Suprapubic skin (tissue), 4 donors: ENCODE measurements around the gene PRICKLE3. TPM values are rescaled to one million over a fixed set of nuclear protein-coding genes. Genes with fewer than 3 reads are reported as not detected.
"Not testable (repeated sequence)": the region's sequence is repeated elsewhere in the genome, so short reads cannot be mapped to it uniquely, and the experiment has no call there.

Source experiments
- DNase-seq, 2 donors: peaks; one replicate each; pipeline ENCODE4 v3.0.0-alpha.2; 2019; ENCODE audit warnings: low spot score in 2 of 2
- H3K27ac ChIP-seq: fragments of 200-600 bp; sonication (generic); one replicate; pipeline ENCODE4 v1.5.1; 2019
- H3K27me3 ChIP-seq: fragments of 200-600 bp; sonication (generic); one replicate; pipeline ENCODE4 v1.5.1; 2019
- H3K36me3 ChIP-seq: fragments of 200-600 bp; sonication (generic); one replicate; pipeline ENCODE4 v1.5.1; 2019
- H3K4me1 ChIP-seq: fragments of 200-600 bp; sonication (generic); one replicate; pipeline ENCODE4 v1.5.1; 2019
- H3K4me3 ChIP-seq: fragments of 200-600 bp; sonication (generic); one replicate; pipeline ENCODE4 v1.5.1; 2019; ENCODE audit warnings: mild to moderate bottlenecking
- H3K9me3 ChIP-seq: fragments of 200-600 bp; sonication (generic); one replicate; pipeline ENCODE4 v1.5.1; 2019
- CTCF ChIP-seq, 2 donors: fragments of 200-600 bp in 1 of 2; fragments of 450-650 bp in 1 of 2; sonication (generic) in 1 of 2; IDR thresholded peaks; one replicate each; pipeline ENCODE4 v1.5.1; 2016 to 2019; ENCODE audit warnings: antibody characterized with exemption in 2 of 2, mild to moderate bottlenecking in 1 of 2, moderate library complexity in 1 of 2
- EP300 ChIP-seq: sonication (generic); formaldehyde crosslinking; IDR thresholded peaks from one replicate; pipeline ENCODE4 v1.6.1; 2017; ENCODE audit warnings: antibody characterized with exemption
- POLR2A ChIP-seq, 2 donors: fragments of 450-650 bp; IDR thresholded peaks; one replicate each; pipeline ENCODE4 v1.6.1; 2017; ENCODE audit warnings: antibody characterized with exemption in 2 of 2, mild to moderate bottlenecking in 2 of 2, moderate library complexity in 2 of 2
- POLR2AphosphoS5 ChIP-seq, 3 donors: sonication (generic); formaldehyde crosslinking; IDR thresholded peaks; one replicate each; pipeline ENCODE4 v1.6.1; 2017; ENCODE audit warnings: antibody characterized with exemption in 3 of 3
- WGBS: methylation state at CpG from one replicate; pipeline ENCODE4 v1.1.5; 2018; 5-methylcytosine and 5-hydroxymethylcytosine counted together
- total RNA-seq, 4 donors: library from RNA; depleted of rRNA; stranded (reverse); fragments of >200 nt; gene quantifications; one replicate each; pipeline ENCODE4 v1.1.0, GENCODE V29; 2016

Gene PRICKLE3
- total RNA-seq, 4 donors from 2014 or later = 20.8 to 47.9 (median 31.1) TPM

- Histone ChIP-seq H3K4me1 (no peaks in the 10 kb centered on the region), H3K4me3 (no peak overlapping the region), H3K9me3 (no peaks in the 10 kb centered on the region), H3K36me3 (no peaks in the 10 kb centered on the region), H3K27ac (no peak overlapping the region), H3K27me3 (no peaks in the 10 kb centered on the region)
- 87% methylated on average over 8 of the region's 8 CpGs for WGBS
- DNase-seq = no peak
- TF ChIP-seq CTCF (IDR thresholded peaks at IDR 0.05) = no peak
- TF ChIP-seq EP300 = no peak
- no peak for TF ChIP-seq POLR2AphosphoS5 (IDR thresholded peaks at IDR 0.05)
- TF ChIP-seq POLR2A (IDR thresholded peaks at IDR 0.05) = no peak
These were observed 38.9 kb downstream of the PRICKLE3 start for GRCh38 chrX:49147282-49147681.

GRCh38 chrX:49143154-49143553 is 43.0 kb downstream of the PRICKLE3 start:
- H3K27ac ChIP-seq, H3K4me3 ChIP-seq, H3K9me3 ChIP-seq, H3K27me3 ChIP-seq, DNase-seq, H3K36me3 ChIP-seq, H3K4me1 ChIP-seq: not testable (repeated sequence)
- 71% methylated on average over 5 of the region's 7 CpGs for WGBS

GRCh38 chrX:49142264-49142663 is 43.9 kb downstream of the PRICKLE3 start:
- H3K27ac ChIP-seq, H3K4me1 ChIP-seq, H3K4me3 ChIP-seq, H3K36me3 ChIP-seq, H3K9me3 ChIP-seq, H3K27me3 ChIP-seq, DNase-seq: not testable (repeated sequence)
- WGBS = 56% methylated on average over 9 of the region's 9 CpGs

- no peak for TF ChIP-seq EP300
- TF ChIP-seq CTCF (IDR thresholded peaks at IDR 0.05) = no peak
- TF ChIP-seq POLR2A (IDR thresholded peaks at IDR 0.05) = no peak
- TF ChIP-seq POLR2AphosphoS5 (IDR thresholded peaks at IDR 0.05) = no peak
- Histone ChIP-seq H3K27me3 (no peaks in the 10 kb centered on the region), H3K27ac (no peak overlapping the region), H3K4me3 (no peak overlapping the region), H3K36me3 (no peaks in the 10 kb centered on the region), H3K4me1 (no peaks in the 10 kb centered on the region), H3K9me3 (no peaks in the 10 kb centered on the region)
- DNase-seq = no peak
- 88% methylated on average over 4 of the region's 4 CpGs for WGBS
These were observed 46.5 kb downstream of the PRICKLE3 start for GRCh38 chrX:49139713-49140112.

- 88% methylated on average over 1 of the region's 1 CpG for WGBS
These were observed 48.7 kb downstream of the PRICKLE3 start for GRCh38 chrX:49137492-49137891.

GRCh38 chrX:49133759-49134158 is 52.4 kb downstream of the PRICKLE3 start:
- no peak overlapping the region for H3K4me3 ChIP-seq
- no peaks in the 10 kb centered on the region for H3K27me3 ChIP-seq
- no peaks in the 10 kb centered on the region for H3K9me3 ChIP-seq
- no peak for TF ChIP-seq POLR2AphosphoS5 (IDR thresholded peaks at IDR 0.05)
- TF ChIP-seq CTCF (IDR thresholded peaks at IDR 0.05) = no peak
- TF ChIP-seq POLR2A (IDR thresholded peaks at IDR 0.05) = no peak
- TF ChIP-seq EP300 = no peak
- no peaks in the 10 kb centered on the region for H3K4me1 ChIP-seq
- 92% methylated on average over 1 of the region's 1 CpG for WGBS
- no peaks in the 10 kb centered on the region for H3K36me3 ChIP-seq
- no peak for DNase-seq
- no peak overlapping the region for H3K27ac ChIP-seq

More at GRCh38 chrX:49137492-49137891, 48.7 kb downstream of the PRICKLE3 start:
- H3K27ac ChIP-seq = no peak overlapping the region
- TF ChIP-seq POLR2A (IDR thresholded peaks at IDR 0.05) = no peak
- TF ChIP-seq CTCF (IDR thresholded peaks at IDR 0.05) = no peak
- TF ChIP-seq POLR2AphosphoS5 (IDR thresholded peaks at IDR 0.05) = no peak
- no peak for TF ChIP-seq EP300
- no peak overlapping the region for H3K4me3 ChIP-seq
- no peaks in the 10 kb centered on the region for H3K9me3 ChIP-seq
- H3K27me3 ChIP-seq = no peaks in the 10 kb centered on the region
- H3K4me1 ChIP-seq = no peaks in the 10 kb centered on the region
- DNase-seq = no peak
- H3K36me3 ChIP-seq = no peaks in the 10 kb centered on the region

- not testable (repeated sequence) for H3K9me3 ChIP-seq, DNase-seq, H3K4me1 ChIP-seq, H3K4me3 ChIP-seq, H3K36me3 ChIP-seq, H3K27ac ChIP-seq, H3K27me3 ChIP-seq
- 96% methylated on average over 7 of the region's 7 CpGs for WGBS
These were observed 53.9 kb downstream of the PRICKLE3 start for GRCh38 chrX:49132275-49132674.
